H9 (cell line): Measurements from ENCODE around the gene MORN1. TPM values are rescaled to one million over a fixed set of nuclear protein-coding genes. Genes with fewer than 3 reads are reported as not detected.
A peak's percentile ranks its signal among the peaks of the same experiment; 100 is the strongest.

ENCODE experiments used
- DNase-seq: peaks from one replicate; pipeline ENCODE4 v3.0.0-alpha.2; 2017
- H2AFZ ChIP-seq: one replicate; pipeline ENCODE4 v1.6.1; 2013; ENCODE audit warnings: mild to moderate bottlenecking, low read length, control low read depth, moderate library complexity
- H2AK5ac ChIP-seq: 2 replicates; pipeline ENCODE4 v1.6.1; 2013; ENCODE audit warnings: low read length, control low read depth, mixed read lengths; ENCODE audit not compliant: insufficient read length
- H2BK120ac ChIP-seq: one replicate; pipeline ENCODE4 v1.6.1; 2013; ENCODE audit warnings: low read depth, mild to moderate bottlenecking, low read length, control low read depth, inconsistent platforms; ENCODE audit not compliant: poor library complexity, severe bottlenecking
- H2BK12ac ChIP-seq: 2 replicates; pipeline ENCODE4 v1.6.1; 2013; ENCODE audit warnings: low read length, control low read depth, mixed read lengths, low read depth; ENCODE audit not compliant: insufficient read length
- H2BK15ac ChIP-seq: 2 replicates; pipeline ENCODE4 v1.6.1; 2013; ENCODE audit warnings: low read depth, low read length, control low read depth
- H2BK20ac ChIP-seq: one replicate; pipeline ENCODE4 v1.6.1; 2013; ENCODE audit warnings: low read depth, mild to moderate bottlenecking, low read length, control low read depth, inconsistent platforms; ENCODE audit not compliant: poor library complexity, severe bottlenecking
- H2BK5ac ChIP-seq: 2 replicates; pipeline ENCODE4 v1.6.1; 2013; ENCODE audit warnings: low read length, control low read depth, mixed read lengths; ENCODE audit not compliant: insufficient read length
- H3K14ac ChIP-seq: 2 replicates; pipeline ENCODE4 v1.6.1; 2013; ENCODE audit warnings: low read length, control low read depth; ENCODE audit not compliant: insufficient read depth
- H3K18ac ChIP-seq: 2 replicates; pipeline ENCODE4 v1.6.1; 2013; ENCODE audit warnings: low read depth, mild to moderate bottlenecking, mixed read lengths, low read length, control low read depth; ENCODE audit not compliant: insufficient read length
- H3K23ac ChIP-seq: 2 replicates; pipeline ENCODE4 v1.6.1; 2013; ENCODE audit warnings: low read length, control low read depth, mixed read lengths, low read depth; ENCODE audit not compliant: insufficient read length
- H3K23me2 ChIP-seq: 2 replicates; pipeline ENCODE4 v1.6.1; 2013; ENCODE audit warnings: low read depth, mild to moderate bottlenecking, mixed read lengths, low read length, control low read depth; ENCODE audit not compliant: insufficient read length, poor library complexity, severe bottlenecking
- H3K27ac ChIP-seq: 2 replicates; pipeline ENCODE4 v1.5.1; 2013; ENCODE audit warnings: low read length, control low read depth, mixed read lengths, low read depth; ENCODE audit not compliant: insufficient read length
- H3K27me3 ChIP-seq: 2 replicates; pipeline ENCODE4 v1.6.1; 2013; ENCODE audit warnings: low read length, control low read depth, inconsistent platforms; ENCODE audit not compliant: insufficient read depth
- H3K4ac ChIP-seq: 2 replicates; pipeline ENCODE4 v1.6.1; 2013; ENCODE audit warnings: low read depth, mild to moderate bottlenecking, control low read depth, inconsistent platforms, low read length, moderate library complexity
- H3K4me1 ChIP-seq: 2 replicates; pipeline ENCODE4 v1.6.1; 2013; ENCODE audit warnings: low read length, control low read depth, inconsistent platforms; ENCODE audit not compliant: insufficient read depth
- H3K4me2 ChIP-seq: 2 replicates; pipeline ENCODE4 v1.6.1; 2013; ENCODE audit warnings: low read length, control low read depth, mixed read lengths; ENCODE audit not compliant: insufficient read length, insufficient read depth
- H3K56ac ChIP-seq: 2 replicates; pipeline ENCODE4 v1.6.1; 2013; ENCODE audit warnings: low read depth, mild to moderate bottlenecking, mixed read lengths, low read length, control low read depth; ENCODE audit not compliant: insufficient read length
- H3K79me1 ChIP-seq: 2 replicates; pipeline ENCODE4 v1.6.1; 2013; ENCODE audit warnings: low read depth, mild to moderate bottlenecking, moderate library complexity, low read length, control low read depth, inconsistent platforms; ENCODE audit not compliant: insufficient read depth, poor library complexity, severe bottlenecking
- H3K79me2 ChIP-seq: 2 replicates; pipeline ENCODE4 v1.6.1; 2013; ENCODE audit warnings: low read length, control low read depth, inconsistent platforms; ENCODE audit not compliant: insufficient read depth
- H3K9ac ChIP-seq: 2 replicates; pipeline ENCODE4 v1.6.1; 2013; ENCODE audit warnings: low read length, control low read depth, mixed read lengths; ENCODE audit not compliant: insufficient read length; ENCODE audit errors: extremely low read depth
- H3K9me3 ChIP-seq: one replicate; pipeline ENCODE4 v1.6.1; 2013; ENCODE audit warnings: low read depth, low read length, inconsistent platforms; ENCODE audit not compliant: control insufficient read depth
- H3T11ph ChIP-seq: one replicate; pipeline ENCODE4 v1.6.1; 2013; ENCODE audit warnings: mild to moderate bottlenecking, low read length, control low read depth, inconsistent platforms
- H4K20me1 ChIP-seq: one replicate; pipeline ENCODE4 v1.6.1; 2013; ENCODE audit not compliant: control insufficient read depth, insufficient read length, insufficient read depth
- H4K5ac ChIP-seq: 2 replicates; pipeline ENCODE4 v1.6.1; 2013; ENCODE audit warnings: low read depth, mild to moderate bottlenecking, mixed read lengths, low read length, control low read depth; ENCODE audit not compliant: insufficient read length
- H4K8ac ChIP-seq: replicated peaks from 2 replicates; pipeline ENCODE4 v1.6.1; 2013; ENCODE audit warnings: low read length, control low read depth, mixed read lengths, low read depth; ENCODE audit not compliant: insufficient read length
- H4K91ac ChIP-seq: 2 replicates; pipeline ENCODE4 v1.6.1; 2013; ENCODE audit warnings: low read depth, mild to moderate bottlenecking, moderate library complexity, mixed read lengths, low read length, control low read depth; ENCODE audit not compliant: insufficient read length
- H3K27ac Mint-ChIP-seq, 3 experiments: 2 replicates in 2 of 3; 3 replicates in 1 of 3; pipeline ENCODE4 v1.8.0; 2020 to 2021; ENCODE audit warnings: mixed read lengths in 3 of 3, mild to moderate bottlenecking in 1 of 3, moderate library complexity in 1 of 3
- H3K27me3 Mint-ChIP-seq: 2 replicates; pipeline ENCODE4 v1.8.0; 2021; ENCODE audit warnings: low read depth, mild to moderate bottlenecking, moderate library complexity, mixed read lengths
- H3K36me3 Mint-ChIP-seq, 3 experiments: 2 replicates in 2 of 3; 3 replicates in 1 of 3; pipeline ENCODE4 v1.8.0; 2020 to 2021; ENCODE audit warnings: low read depth in 3 of 3, mixed read lengths in 3 of 3; ENCODE audit not compliant: insufficient read depth in 1 of 3
- H3K4me1 Mint-ChIP-seq, 2 experiments: 2 replicates each; pipeline ENCODE4 v1.8.0; 2020; ENCODE audit warnings: mixed read lengths in 2 of 2
- H3K4me3 Mint-ChIP-seq, 2 experiments: 2 replicates in 1 of 2; 3 replicates in 1 of 2; pipeline ENCODE4 v1.8.0; 2020 to 2021; ENCODE audit warnings: mild to moderate bottlenecking in 2 of 2, mixed read lengths in 2 of 2, moderate library complexity in 1 of 2
- H3K9me3 Mint-ChIP-seq, 2 experiments: 2 replicates in 1 of 2; 3 replicates in 1 of 2; pipeline ENCODE4 v1.8.0; 2020; ENCODE audit warnings: mild to moderate bottlenecking in 2 of 2, mixed read lengths in 2 of 2, moderate library complexity in 1 of 2
- WGBS: extraction: QIAGEN DNeasy Blood & Tissue Kit; methylation state at CpG from one replicate; pipeline ENCODE4 v1.1.7; 2013; ENCODE audit warnings: missing lambda C conversion rate, low lambda C conversion rate, mixed read lengths; ENCODE audit not compliant: insufficient read length; ENCODE audit errors: extremely low coverage; 5-methylcytosine and 5-hydroxymethylcytosine counted together
- total RNA-seq: library from RNA; stranded (reverse); gene quantifications from 2 replicates; pipeline ENCODE4 v1.2.1, GENCODE V29; 2021
- TF ChIP-seq, protein P1 (sequence below): fragments of 200-600 bp; sonication (generic); conservative IDR thresholded peaks from 3 replicates; pipeline ENCODE4 v1.8.0; 2021; ENCODE audit warnings: antibody characterized with exemption, mild to moderate bottlenecking

Gene MORN1
- total RNA-seq, 1 experiment from 2014 or later, result 12.7 TPM

- H3K27me3 Mint-ChIP-seq, result no peaks in the 10 kb centered on the region
- no peaks in the 10 kb centered on the region for H4K20me1 ChIP-seq
Measured at GRCh38 chr1:2300851-2301606, 90.3 kb downstream of the MORN1 start.

More at GRCh38 chr1:2300851-2301606, 90.3 kb downstream of the MORN1 start:
- H3K4me1 ChIP-seq, result no peaks in the 10 kb centered on the region
- no peak overlapping the region for H4K91ac ChIP-seq
- H4K5ac ChIP-seq, result no peak overlapping the region
- no peak overlapping the region for H2BK15ac ChIP-seq
- Mint-ChIP-seq H3K4me1 (peaks cover 5 to 8% of the 10 kb centered on the region in 2 experiments), H3K36me3 (peaks cover 7 to 30% (median 27%) of the 10 kb centered on the region in 3 experiments; a peak in 6 of 7 replicates), H3K9me3 (no peaks in the 10 kb centered on the region; a peak in 1 of 5 replicates), H3K27ac (peak overlapping the region in 1 of 3 experiments; percentile 68; a peak in 2 of 7 replicates), H3K4me3 (no peak overlapping the region)
- no peak overlapping the region for H3K23ac ChIP-seq
- H3K79me1 ChIP-seq, result peaks cover 10% of the 10 kb centered on the region
- H3K23me2 ChIP-seq, result no peaks in the 10 kb centered on the region
- no peak overlapping the region for H2AK5ac ChIP-seq
- no peak overlapping the region for H3K27ac ChIP-seq
- H3K18ac ChIP-seq, result no peak overlapping the region
- H2BK12ac ChIP-seq, result no peak overlapping the region
- no CpG with 5 or more reads among the region's 37 CpGs for WGBS
- DNase-seq, result no peak
- no peak overlapping the region for H3K56ac ChIP-seq
- H2BK20ac ChIP-seq, result no peak overlapping the region
- H2AFZ ChIP-seq, result no peak overlapping the region
- no peaks in the 10 kb centered on the region for H3K27me3 ChIP-seq
- H3K9me3 ChIP-seq, result no peaks in the 10 kb centered on the region
- no peak overlapping the region for H3K4me2 ChIP-seq
- no peak overlapping the region for H2BK5ac ChIP-seq
- H4K8ac ChIP-seq, result no peak overlapping the region
- no peak overlapping the region for H2BK120ac ChIP-seq
- peaks cover 18% of the 10 kb centered on the region; the same call in 1 of the 2 replicates for H3K79me2 ChIP-seq
- H3K4ac ChIP-seq, result no peak overlapping the region
- H3T11ph ChIP-seq, result no peak overlapping the region
- TF ChIP-seq, protein P1, sequence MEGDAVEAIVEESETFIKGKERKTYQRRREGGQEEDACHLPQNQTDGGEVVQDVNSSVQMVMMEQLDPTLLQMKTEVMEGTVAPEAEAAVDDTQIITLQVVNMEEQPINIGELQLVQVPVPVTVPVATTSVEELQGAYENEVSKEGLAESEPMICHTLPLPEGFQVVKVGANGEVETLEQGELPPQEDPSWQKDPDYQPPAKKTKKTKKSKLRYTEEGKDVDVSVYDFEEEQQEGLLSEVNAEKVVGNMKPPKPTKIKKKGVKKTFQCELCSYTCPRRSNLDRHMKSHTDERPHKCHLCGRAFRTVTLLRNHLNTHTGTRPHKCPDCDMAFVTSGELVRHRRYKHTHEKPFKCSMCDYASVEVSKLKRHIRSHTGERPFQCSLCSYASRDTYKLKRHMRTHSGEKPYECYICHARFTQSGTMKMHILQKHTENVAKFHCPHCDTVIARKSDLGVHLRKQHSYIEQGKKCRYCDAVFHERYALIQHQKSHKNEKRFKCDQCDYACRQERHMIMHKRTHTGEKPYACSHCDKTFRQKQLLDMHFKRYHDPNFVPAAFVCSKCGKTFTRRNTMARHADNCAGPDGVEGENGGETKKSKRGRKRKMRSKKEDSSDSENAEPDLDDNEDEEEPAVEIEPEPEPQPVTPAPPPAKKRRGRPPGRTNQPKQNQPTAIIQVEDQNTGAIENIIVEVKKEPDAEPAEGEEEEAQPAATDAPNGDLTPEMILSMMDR, result no peak
- no peak overlapping the region for H3K9ac ChIP-seq
- H3K14ac ChIP-seq, result no peak overlapping the region; the same call in 1 of the 2 replicates
